Measurements from ENCODE around the gene YARS2.

YARS2 gene

DNA sequence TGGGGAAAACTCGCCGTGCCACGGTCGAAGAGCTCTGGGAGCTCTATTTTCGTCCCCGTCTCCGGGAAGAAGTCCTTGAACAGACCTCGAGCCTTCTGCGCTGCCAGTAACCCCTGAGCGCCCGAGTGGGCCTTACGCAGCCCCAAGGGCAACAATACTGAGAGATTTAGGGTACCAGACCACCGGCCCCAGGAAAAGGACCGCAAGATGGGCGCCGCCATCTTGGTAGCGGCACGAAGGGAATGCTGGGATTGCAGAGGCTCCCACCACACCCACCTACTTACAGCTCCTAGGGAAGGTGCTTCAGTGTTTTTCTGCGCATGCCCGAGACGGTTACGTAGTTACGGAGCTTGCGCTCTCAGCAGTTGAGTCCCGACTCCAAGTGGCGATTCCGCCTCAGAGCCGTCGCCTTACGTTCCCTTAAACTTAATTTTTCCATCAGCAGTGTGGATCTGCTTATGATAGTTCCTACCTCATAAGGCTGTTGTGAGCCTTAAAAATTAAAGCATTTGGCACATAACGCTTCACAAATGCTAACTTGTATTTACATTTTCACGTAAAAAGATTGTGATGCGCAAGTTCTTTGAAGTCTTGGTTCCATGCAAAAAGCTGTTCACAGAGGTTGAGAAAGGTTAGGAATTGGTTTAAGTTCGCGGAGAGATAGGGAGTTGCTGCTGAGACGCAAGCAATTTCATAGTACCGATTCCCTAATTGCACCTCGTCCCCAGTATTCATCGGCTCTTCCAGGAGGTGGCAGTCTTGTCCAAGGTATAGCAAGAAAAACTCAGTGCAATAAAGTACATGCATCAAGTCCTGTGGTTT is at the start of gene YARS2:
YARS2 (minus strand) TSS at position 244 of the 822 bp plus-strand sequence; CDS start at position 221, 23 bp downstream.
- Histone ChIP-seq H4K20me1 (ENCODE audit: insufficient read depth, low read length) (no peaks in the 10 kb centered on the region), H3K4me3 (ENCODE audit: low read length) (peak within 1 kb of the TSS; percentile 84), H2AFZ (ENCODE audit: low read length) (peak within 1 kb of the TSS; percentile 99), H3K9ac (ENCODE audit: low read length) (peak within 1 kb of the TSS; percentile 83), H3K27ac (ENCODE audit: low read length) (peak within 1 kb of the TSS; percentile 70), H3K9me3 (replicated peaks; ENCODE audit: insufficient read depth, low read length) (no peaks in the 10 kb centered on the region), H3K9me2 (replicated peaks; ENCODE audit: insufficient read depth, low read length) (no peaks in the 10 kb centered on the region), H3K4me1 (ENCODE audit: low read length) (peaks cover 14% of the 10 kb centered on the region), H3K79me2 (ENCODE audit: low read length) (peaks cover 37% of the 10 kb centered on the region), H3K4me2 (ENCODE audit: low read depth, low read length) (peak within 1 kb of the TSS; percentile 97), H3K27me3 (replicated peaks; ENCODE audit: insufficient read depth, low read length) (no peaks in the 10 kb centered on the region), H3F3A (ENCODE audit: insufficient read depth, low read length) (peaks cover 5% of the 10 kb centered on the region; the same call in 1 of the 2 replicates), H3K36me3 (replicated peaks; ENCODE audit: insufficient read depth, low read length) (peaks cover 6% of the 10 kb centered on the region; the same call in 1 of the 2 replicates)
- DNase-seq: peak; percentile 99
- TF ChIP-seq, protein P1, sequence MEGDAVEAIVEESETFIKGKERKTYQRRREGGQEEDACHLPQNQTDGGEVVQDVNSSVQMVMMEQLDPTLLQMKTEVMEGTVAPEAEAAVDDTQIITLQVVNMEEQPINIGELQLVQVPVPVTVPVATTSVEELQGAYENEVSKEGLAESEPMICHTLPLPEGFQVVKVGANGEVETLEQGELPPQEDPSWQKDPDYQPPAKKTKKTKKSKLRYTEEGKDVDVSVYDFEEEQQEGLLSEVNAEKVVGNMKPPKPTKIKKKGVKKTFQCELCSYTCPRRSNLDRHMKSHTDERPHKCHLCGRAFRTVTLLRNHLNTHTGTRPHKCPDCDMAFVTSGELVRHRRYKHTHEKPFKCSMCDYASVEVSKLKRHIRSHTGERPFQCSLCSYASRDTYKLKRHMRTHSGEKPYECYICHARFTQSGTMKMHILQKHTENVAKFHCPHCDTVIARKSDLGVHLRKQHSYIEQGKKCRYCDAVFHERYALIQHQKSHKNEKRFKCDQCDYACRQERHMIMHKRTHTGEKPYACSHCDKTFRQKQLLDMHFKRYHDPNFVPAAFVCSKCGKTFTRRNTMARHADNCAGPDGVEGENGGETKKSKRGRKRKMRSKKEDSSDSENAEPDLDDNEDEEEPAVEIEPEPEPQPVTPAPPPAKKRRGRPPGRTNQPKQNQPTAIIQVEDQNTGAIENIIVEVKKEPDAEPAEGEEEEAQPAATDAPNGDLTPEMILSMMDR (IDR thresholded peaks at IDR 0.05; ENCODE audit: low read length): peak; percentile 84
- no peak for TF ChIP-seq EZH2phosphoT487 (IDR thresholded peaks at IDR 0.05; ENCODE audit: low read length)

DNA sequence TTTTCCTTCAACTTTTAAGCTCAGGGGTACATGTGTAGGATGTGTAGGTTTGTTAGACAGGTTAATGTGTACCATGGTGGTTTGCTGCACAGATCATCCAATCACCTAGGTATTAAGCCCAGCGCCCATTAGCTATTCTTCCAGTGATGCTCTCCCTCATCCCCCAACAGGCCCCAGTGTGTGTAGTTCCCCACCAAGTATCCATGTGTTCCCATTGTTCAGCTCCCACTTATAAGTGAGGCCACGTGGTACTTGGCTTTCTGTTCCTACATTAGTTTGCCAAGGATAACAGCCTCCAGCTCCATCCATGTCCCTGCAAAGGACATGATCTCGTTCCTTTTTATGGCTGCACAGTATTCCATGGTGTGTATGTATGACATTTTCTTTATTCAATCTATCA is 48.6 kb upstream of the YARS2 start:
- Histone ChIP-seq H3K9me2 (replicated peaks; ENCODE audit: insufficient read depth, low read length) (no peaks in the 10 kb centered on the region), H3K4me2 (ENCODE audit: low read depth, low read length) (no peak overlapping the region), H3F3A (ENCODE audit: insufficient read depth, low read length) (no peaks in the 10 kb centered on the region), H2AFZ (ENCODE audit: low read length) (no peak overlapping the region), H4K20me1 (ENCODE audit: insufficient read depth, low read length) (no peaks in the 10 kb centered on the region), H3K9ac (ENCODE audit: low read length) (no peak overlapping the region), H3K27ac (ENCODE audit: low read length) (no peak overlapping the region), H3K79me2 (ENCODE audit: low read length) (peaks cover 18% of the 10 kb centered on the region), H3K4me1 (ENCODE audit: low read length) (no peaks in the 10 kb centered on the region), H3K36me3 (replicated peaks; ENCODE audit: insufficient read depth, low read length) (0 out of 2 replicates have a peak, but pooled peaks cover 13% of the 10 kb centered on the region), H3K27me3 (replicated peaks; ENCODE audit: insufficient read depth, low read length) (no peaks in the 10 kb centered on the region), H3K4me3 (ENCODE audit: low read length) (no peak overlapping the region), H3K9me3 (replicated peaks; ENCODE audit: insufficient read depth, low read length) (no peaks in the 10 kb centered on the region)
- TF ChIP-seq EZH2phosphoT487 (IDR thresholded peaks at IDR 0.05; ENCODE audit: low read length): no peak
- TF ChIP-seq, protein P1 (IDR thresholded peaks at IDR 0.05; ENCODE audit: low read length): no peak
- no peak for TF ChIP-seq EZH2 (optimal IDR thresholded peaks at IDR 0.05; ENCODE audit: low read depth, low read length)
- no peak for DNase-seq

DNA sequence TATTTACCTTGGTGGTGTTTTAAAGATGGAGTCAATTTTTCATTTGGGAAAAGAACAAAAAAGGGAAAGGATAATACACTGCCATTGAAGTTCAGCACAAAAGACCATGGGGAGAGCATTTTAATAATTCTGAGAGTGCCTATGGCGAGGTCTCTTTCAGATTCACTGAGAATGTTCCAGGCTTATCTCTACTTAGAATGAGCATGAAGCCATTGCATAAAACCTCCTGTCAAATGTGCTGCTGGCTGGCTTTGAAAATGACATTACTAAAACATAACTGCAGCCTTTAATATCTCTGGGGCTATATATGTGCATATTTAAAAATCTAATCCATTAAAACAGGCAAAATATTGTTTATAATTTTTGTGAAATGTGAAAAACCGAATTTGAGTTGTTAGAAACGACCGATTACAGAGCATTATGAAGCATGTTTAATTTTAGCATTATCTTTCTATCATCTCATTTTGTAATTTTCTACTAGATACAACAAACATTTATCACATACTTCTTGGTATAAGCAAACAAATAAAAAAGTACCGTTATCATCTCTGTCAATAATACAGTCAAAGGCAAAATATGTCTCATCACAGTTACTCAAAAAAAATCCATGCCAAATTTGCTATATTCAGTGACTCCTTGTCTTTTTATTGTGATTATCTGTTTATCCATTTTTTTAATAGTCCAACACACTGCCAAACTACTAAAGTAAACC is 45.7 kb upstream of the YARS2 start:
- Histone ChIP-seq H3K4me3 (ENCODE audit: low read length) (no peak overlapping the region), H3F3A (ENCODE audit: insufficient read depth, low read length) (no peaks in the 10 kb centered on the region), H3K9me3 (replicated peaks; ENCODE audit: insufficient read depth, low read length) (no peaks in the 10 kb centered on the region), H3K27me3 (replicated peaks; ENCODE audit: insufficient read depth, low read length) (no peaks in the 10 kb centered on the region), H3K9ac (ENCODE audit: low read length) (no peak overlapping the region), H3K27ac (ENCODE audit: low read length) (no peak overlapping the region), H3K79me2 (ENCODE audit: low read length) (peaks cover 18% of the 10 kb centered on the region), H4K20me1 (ENCODE audit: insufficient read depth, low read length) (no peaks in the 10 kb centered on the region), H3K4me2 (ENCODE audit: low read depth, low read length) (no peak overlapping the region), H3K9me2 (replicated peaks; ENCODE audit: insufficient read depth, low read length) (no peaks in the 10 kb centered on the region), H2AFZ (ENCODE audit: low read length) (no peak overlapping the region), H3K4me1 (ENCODE audit: low read length) (no peaks in the 10 kb centered on the region), H3K36me3 (replicated peaks; ENCODE audit: insufficient read depth, low read length) (0 out of 2 replicates have a peak, but pooled peaks cover 13% of the 10 kb centered on the region)
- no peak for DNase-seq
- no peak for TF ChIP-seq EZH2phosphoT487 (IDR thresholded peaks at IDR 0.05; ENCODE audit: low read length)
- TF ChIP-seq, protein P1 (IDR thresholded peaks at IDR 0.05; ENCODE audit: low read length): no peak
- TF ChIP-seq EZH2 (optimal IDR thresholded peaks at IDR 0.05; ENCODE audit: low read depth, low read length): no peak

All from MM.1S (cell line).